ENCODE results near the gene HADHA. TPM values are rescaled to one million over a fixed set of nuclear protein-coding genes. Genes with fewer than 3 reads are reported as not detected.
A peak's percentile ranks its signal among the peaks of the same experiment; 100 is the strongest.

HADHA gene
- total RNA-seq, 5 donors from 2014 or later (not counting 1 experiment from before 2014, with no cell fraction given) = 76.1 to 95.8 (median 91.9) TPM

DNA sequence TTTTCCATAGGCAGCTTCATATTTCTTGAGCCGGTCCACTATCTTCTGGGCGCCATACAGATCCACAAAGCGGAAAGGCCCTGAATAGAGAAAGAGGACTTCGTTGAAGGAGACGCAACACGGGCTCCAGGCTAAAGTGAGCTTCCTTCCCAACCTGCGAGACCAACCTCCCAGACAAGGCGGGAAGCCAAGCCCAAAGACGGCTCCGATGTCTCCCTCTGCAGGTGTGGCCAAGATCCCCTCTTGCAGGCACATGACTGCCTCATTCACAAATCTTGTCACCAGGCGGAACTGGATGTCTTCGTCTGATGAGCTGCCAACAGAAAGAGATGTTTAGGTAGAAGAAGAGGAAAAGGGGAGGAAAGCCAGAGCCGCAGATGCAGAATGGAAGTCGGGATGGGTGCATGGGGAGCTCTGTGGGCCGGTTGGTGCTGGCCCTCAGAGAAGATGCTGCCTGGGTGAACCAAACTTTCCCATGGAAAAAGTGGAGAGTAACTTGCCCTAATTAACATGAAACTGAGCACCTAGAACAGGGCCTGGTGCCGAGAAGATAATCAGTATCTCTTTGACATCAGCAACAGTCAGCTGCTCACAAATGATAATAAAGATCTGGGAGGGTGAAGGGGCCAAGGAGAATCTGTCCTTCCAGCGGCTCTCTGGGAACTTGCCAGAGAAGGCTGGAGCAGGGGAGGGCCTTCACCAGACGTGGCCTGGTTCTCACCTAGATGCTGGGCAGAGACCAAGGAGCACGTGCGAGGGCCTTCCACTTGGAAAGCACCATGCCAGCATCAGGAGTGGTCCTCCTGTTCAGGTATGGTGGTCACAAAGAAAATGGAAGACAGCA is 52.9 kb downstream of the HADHA start:
- Histone ChIP-seq H3K27ac (ENCODE audit: low read length) (no peak overlapping the region), H3K4me1 (ENCODE audit: control insufficient read depth in 1 of 2, extremely low read depth in 1 of 2, insufficient read depth in 2 of 2, low read length in 2 of 2) (no peaks in the 10 kb centered on the region), H3K4me3 (ENCODE audit: control insufficient read depth in 1 of 2, extremely low read depth in 1 of 2, low read length in 1 of 2) (no peak overlapping the region), H3K9me3 (no peaks in the 10 kb centered on the region), H3K27me3 (replicated peaks in 1 of 2; ENCODE audit: control insufficient read depth in 2 of 2, extremely low read depth in 1 of 2, insufficient read depth in 2 of 2, low read length in 1 of 2) (no peaks in the 10 kb centered on the region), H3K36me3 (ENCODE audit: control insufficient read depth in 2 of 2, extremely low read depth in 1 of 2, insufficient read depth in 1 of 2, low read length in 1 of 2) (peaks cover 6 to 55% of the 10 kb centered on the region in 2 donors)
- no peak for DNase-seq
- no peak for ATAC-seq (replicated peaks in 1 of 4)
- no peak overlapping the region for H3K27ac Mint-ChIP-seq
- CTCF ChIA-PET = no interaction called here
- WGBS (ENCODE audit: insufficient coverage) = 93% methylated on average over 13 of the region's 20 CpGs
- peaks cover 3 to 6% (median 4%) of the 10 kb centered on the region in 3 donors for H3K4me1 Mint-ChIP-seq
- H3K27me3 Mint-ChIP-seq = no peaks in the 10 kb centered on the region
- POLR2A ChIA-PET = interaction anchor here in 1 of 2 donors (0.6 kb wide), 1 partner anchor 10 kb away, joined by 4 read pairs; no protein-coding TSS in a partner anchor
- peaks cover 44% of the 10 kb centered on the region for H3K36me3 Mint-ChIP-seq
- no peak overlapping the region for H3K4me3 Mint-ChIP-seq
- no peaks in the 10 kb centered on the region for H3K9me3 Mint-ChIP-seq

DNA sequence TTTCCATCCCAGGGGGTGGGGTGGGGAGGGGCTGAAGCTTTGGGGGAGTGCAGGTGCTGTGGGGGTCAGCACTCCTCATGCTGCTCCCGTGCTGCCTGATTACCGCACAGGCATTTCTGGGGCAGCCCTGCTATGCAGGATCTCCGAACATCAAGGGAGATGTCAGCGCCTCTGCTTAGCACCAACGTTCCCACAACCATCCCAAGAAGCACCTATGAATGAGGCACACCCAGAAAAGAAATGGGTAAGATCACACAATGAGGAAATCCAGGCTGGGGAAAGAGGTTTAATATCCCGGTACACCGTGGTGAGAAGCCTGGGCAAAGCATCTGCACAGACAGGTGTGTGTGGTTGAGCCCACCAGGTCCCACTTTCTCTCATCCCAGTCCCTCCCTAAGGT is 54.1 kb downstream of the HADHA start:
- Mint-ChIP-seq H3K9me3 (no peaks in the 10 kb centered on the region), H3K27ac (no peak overlapping the region), H3K4me3 (no peak overlapping the region), H3K27me3 (no peaks in the 10 kb centered on the region), H3K4me1 (peaks cover 11 to 17% (median 12%) of the 10 kb centered on the region in 3 donors), H3K36me3 (peaks cover 33% of the 10 kb centered on the region)
- ChIA-PET POLR2A (no interaction called here), CTCF (no interaction called here)
- Histone ChIP-seq H3K9me3 (no peaks in the 10 kb centered on the region), H3K27ac (ENCODE audit: low read length) (no peak overlapping the region), H3K4me1 (ENCODE audit: control insufficient read depth in 1 of 2, extremely low read depth in 1 of 2, insufficient read depth in 2 of 2, low read length in 2 of 2) (peaks cover 1 to 11% of the 10 kb centered on the region in 2 experiments), H3K27me3 (replicated peaks in 1 of 2; ENCODE audit: control insufficient read depth in 2 of 2, extremely low read depth in 1 of 2, insufficient read depth in 2 of 2, low read length in 1 of 2) (no peaks in the 10 kb centered on the region), H3K36me3 (ENCODE audit: control insufficient read depth in 2 of 2, extremely low read depth in 1 of 2, insufficient read depth in 1 of 2, low read length in 1 of 2) (peaks cover 6 to 43% of the 10 kb centered on the region in 2 donors), H3K4me3 (ENCODE audit: control insufficient read depth in 1 of 2, extremely low read depth in 1 of 2, low read length in 1 of 2) (no peak overlapping the region)
- 90% methylated on average over 4 of the region's 7 CpGs for WGBS (ENCODE audit: insufficient coverage)
- ATAC-seq (replicated peaks in 1 of 4) = no peak
- no peak for DNase-seq

DNA sequence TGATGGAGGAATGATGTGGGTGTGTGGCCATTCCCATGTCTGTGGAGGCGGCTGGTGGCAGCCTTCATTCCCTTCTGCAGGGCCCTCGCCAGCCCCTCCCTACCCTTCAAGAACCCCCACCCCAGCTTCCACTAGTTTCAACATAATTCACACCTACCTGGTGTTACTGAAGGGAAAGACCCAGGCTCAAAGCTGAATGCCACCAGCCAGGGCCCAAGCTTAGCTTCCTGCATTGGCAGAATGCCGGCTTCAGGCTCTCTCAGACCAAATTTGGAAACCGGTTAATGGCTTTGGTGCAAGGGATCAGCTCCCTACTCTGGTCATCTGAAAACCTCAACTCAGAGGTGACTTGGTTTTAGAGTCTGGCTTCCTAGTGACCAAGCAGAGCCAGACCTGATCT is 54.7 kb downstream of the HADHA start:
- H3K4me1 Mint-ChIP-seq = peaks cover 12 to 19% (median 14%) of the 10 kb centered on the region in 3 donors
- DNase-seq (no peak), ATAC-seq (replicated peaks in 1 of 4) (no peak)
- no peak overlapping the region for H3K27ac ChIP-seq (ENCODE audit: low read length)
- no peak overlapping the region for H3K4me3 Mint-ChIP-seq
- peaks cover 27% of the 10 kb centered on the region for H3K36me3 Mint-ChIP-seq
- H3K27me3 Mint-ChIP-seq = no peaks in the 10 kb centered on the region
- peaks cover 1 to 37% of the 10 kb centered on the region in 2 donors for H3K36me3 ChIP-seq (ENCODE audit: control insufficient read depth in 2 of 2, extremely low read depth in 1 of 2, insufficient read depth in 1 of 2, low read length in 1 of 2)
- no peak overlapping the region for H3K27ac Mint-ChIP-seq
- no peak overlapping the region for H3K4me3 ChIP-seq (ENCODE audit: control insufficient read depth in 1 of 2, extremely low read depth in 1 of 2, low read length in 1 of 2)
- H3K27me3 ChIP-seq (replicated peaks in 1 of 2; ENCODE audit: control insufficient read depth in 2 of 2, extremely low read depth in 1 of 2, insufficient read depth in 2 of 2, low read length in 1 of 2) = no peaks in the 10 kb centered on the region
- H3K9me3 ChIP-seq = no peaks in the 10 kb centered on the region
- CTCF ChIA-PET = interaction anchor here in 1 of 2 donors (0.6 kb wide), 1 partner anchor 666 kb away, joined by 6 read pairs; no protein-coding TSS in a partner anchor
- H3K9me3 Mint-ChIP-seq = no peaks in the 10 kb centered on the region
- peaks cover 4 to 15% of the 10 kb centered on the region in 2 experiments for H3K4me1 ChIP-seq (ENCODE audit: control insufficient read depth in 1 of 2, extremely low read depth in 1 of 2, insufficient read depth in 2 of 2, low read length in 2 of 2)
- 92% methylated on average over 3 of the region's 4 CpGs for WGBS (ENCODE audit: insufficient coverage)
- POLR2A ChIA-PET = interaction anchor here in 1 of 2 donors (0.6 kb wide), 1 partner anchor 239 kb away, joined by 4 read pairs; no protein-coding TSS in a partner anchor

DNA sequence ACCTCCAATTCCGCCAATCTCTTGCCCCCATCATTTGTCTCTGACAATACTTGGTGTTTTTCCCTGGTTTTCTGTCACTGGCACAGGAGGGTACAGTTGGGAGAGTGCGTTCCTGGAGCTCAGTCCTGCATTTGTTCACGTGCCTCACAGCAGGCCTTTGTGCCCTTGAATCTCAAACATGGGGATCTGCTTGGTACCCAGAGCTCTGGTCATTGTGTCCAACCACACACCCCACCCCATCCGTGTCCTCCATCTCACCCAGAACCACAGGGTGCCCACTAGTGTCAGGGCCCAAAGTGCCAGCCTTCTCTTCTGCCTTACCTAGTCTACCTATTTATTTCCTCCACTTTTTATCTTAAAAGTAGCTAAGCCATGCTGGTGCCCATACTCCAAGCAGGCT is 55.3 kb downstream of the HADHA start:
- Histone ChIP-seq H3K36me3 (ENCODE audit: control insufficient read depth in 2 of 2, extremely low read depth in 1 of 2, insufficient read depth in 1 of 2, low read length in 1 of 2) (peaks cover 0 to 30% of the 10 kb centered on the region in 2 donors), H3K27ac (ENCODE audit: low read length) (no peak overlapping the region), H3K9me3 (no peaks in the 10 kb centered on the region), H3K4me1 (ENCODE audit: control insufficient read depth in 1 of 2, extremely low read depth in 1 of 2, insufficient read depth in 2 of 2, low read length in 2 of 2) (peaks cover 4 to 18% of the 10 kb centered on the region in 2 experiments), H3K4me3 (ENCODE audit: control insufficient read depth in 1 of 2, extremely low read depth in 1 of 2, low read length in 1 of 2) (no peak overlapping the region), H3K27me3 (replicated peaks in 1 of 2; ENCODE audit: control insufficient read depth in 2 of 2, extremely low read depth in 1 of 2, insufficient read depth in 2 of 2, low read length in 1 of 2) (no peaks in the 10 kb centered on the region)
- CTCF ChIA-PET = interaction anchor here in 1 of 2 donors (0.6 kb wide), 1 partner anchor 665 kb away, joined by 6 read pairs; no protein-coding TSS in a partner anchor
- Mint-ChIP-seq H3K27ac (peak overlapping the region; percentile 43 to 53), H3K27me3 (no peaks in the 10 kb centered on the region), H3K9me3 (no peaks in the 10 kb centered on the region), H3K36me3 (peaks cover 22% of the 10 kb centered on the region), H3K4me1 (peaks cover 12 to 19% (median 14%) of the 10 kb centered on the region in 3 donors), H3K4me3 (no peak overlapping the region)
- POLR2A ChIA-PET = interaction anchor here in 1 of 2 donors (0.6 kb wide), 1 partner anchor 238 kb away, joined by 4 read pairs; no protein-coding TSS in a partner anchor
- ATAC-seq (replicated peaks in 1 of 4) = no peak
- DNase-seq = no peak
- WGBS (ENCODE audit: insufficient coverage) = 100% methylated on average over 2 of the region's 4 CpGs

DNA sequence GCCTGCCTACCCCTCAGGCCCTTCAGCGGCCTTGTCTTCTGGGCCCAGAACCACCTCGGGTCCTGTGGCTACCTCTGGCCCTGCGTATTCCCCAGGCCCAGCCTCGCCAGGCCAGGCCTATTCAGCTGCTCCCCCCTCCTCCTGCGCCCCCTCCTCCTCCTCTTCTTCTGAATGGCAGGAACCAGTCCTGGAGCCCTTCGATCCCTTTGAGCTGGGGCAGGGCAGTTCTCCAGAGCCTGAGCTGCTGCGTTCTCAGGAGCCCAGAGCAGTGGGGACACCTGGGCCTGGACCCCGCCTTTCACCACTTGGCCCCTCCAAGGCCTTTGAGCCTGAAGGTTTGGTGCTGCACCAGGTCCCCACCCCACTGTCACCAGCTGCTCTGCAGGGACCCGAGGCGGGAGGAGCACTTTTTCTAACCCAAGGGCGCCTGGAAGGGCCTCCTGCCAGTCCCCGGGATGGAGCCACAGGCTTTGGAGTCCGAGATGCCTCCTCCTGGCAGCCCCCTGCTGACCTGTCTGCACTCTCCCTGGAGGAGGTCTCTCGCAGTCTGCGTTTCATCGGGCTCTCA is 56.8 kb downstream of the HADHA start:
- WGBS (ENCODE audit: insufficient coverage) = 93% methylated on average over 14 of the region's 16 CpGs
- Histone ChIP-seq H3K27me3 (replicated peaks in 1 of 2; ENCODE audit: control insufficient read depth in 2 of 2, extremely low read depth in 1 of 2, insufficient read depth in 2 of 2, low read length in 1 of 2) (peaks cover 0 to 2% of the 10 kb centered on the region in 2 experiments), H3K36me3 (ENCODE audit: control insufficient read depth in 2 of 2, extremely low read depth in 1 of 2, insufficient read depth in 1 of 2, low read length in 1 of 2) (peaks cover 0 to 23% of the 10 kb centered on the region in 2 donors), H3K27ac (ENCODE audit: low read length) (no peak overlapping the region), H3K4me1 (ENCODE audit: control insufficient read depth in 1 of 2, extremely low read depth in 1 of 2, insufficient read depth in 2 of 2, low read length in 2 of 2) (peaks cover 4 to 22% of the 10 kb centered on the region in 2 experiments), H3K9me3 (no peaks in the 10 kb centered on the region), H3K4me3 (ENCODE audit: control insufficient read depth in 1 of 2, extremely low read depth in 1 of 2, low read length in 1 of 2) (no peak overlapping the region)
- ChIA-PET CTCF (no interaction called here), POLR2A (no interaction called here)
- Mint-ChIP-seq H3K27me3 (no peaks in the 10 kb centered on the region), H3K27ac (peak overlapping the region in 1 of 2 donors; percentile 49), H3K4me3 (no peak overlapping the region), H3K9me3 (no peaks in the 10 kb centered on the region), H3K36me3 (peaks cover 16% of the 10 kb centered on the region), H3K4me1 (peaks cover 14 to 23% (median 16%) of the 10 kb centered on the region in 3 donors)
- DNase-seq (no peak), ATAC-seq (replicated peaks in 1 of 4) (no peak)

DNA sequence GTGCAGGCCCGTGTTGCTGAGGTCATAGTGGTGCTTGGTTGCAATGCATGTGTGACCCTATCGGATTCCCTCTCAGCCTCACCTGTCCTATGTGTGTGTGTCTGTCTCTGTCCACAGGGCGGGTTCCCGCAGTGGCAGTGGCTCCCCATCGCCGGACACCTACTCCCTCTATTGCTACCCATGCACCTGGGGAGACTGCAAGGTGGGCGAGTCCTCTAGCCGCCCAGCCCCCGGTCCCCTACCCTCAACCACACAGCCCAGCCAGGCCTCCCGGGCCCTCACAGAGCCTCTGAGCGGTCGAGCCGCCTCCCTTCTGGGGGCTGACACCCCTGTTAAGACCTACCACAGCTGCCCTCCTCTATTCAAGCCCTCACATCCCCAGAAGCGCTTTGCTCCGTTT is 57.3 kb downstream of the HADHA start:
- H3K27ac Mint-ChIP-seq = no peak overlapping the region
- ATAC-seq (replicated peaks in 1 of 4) = no peak
- no peak overlapping the region for H3K4me3 ChIP-seq (ENCODE audit: control insufficient read depth in 1 of 2, extremely low read depth in 1 of 2, low read length in 1 of 2)
- no peaks in the 10 kb centered on the region for H3K9me3 ChIP-seq
- no peaks in the 10 kb centered on the region for H3K9me3 Mint-ChIP-seq
- H3K36me3 ChIP-seq (ENCODE audit: control insufficient read depth in 2 of 2, extremely low read depth in 1 of 2, insufficient read depth in 1 of 2, low read length in 1 of 2) = peaks cover 0 to 21% of the 10 kb centered on the region in 2 donors
- peaks cover 4 to 22% of the 10 kb centered on the region in 2 experiments for H3K4me1 ChIP-seq (ENCODE audit: control insufficient read depth in 1 of 2, extremely low read depth in 1 of 2, insufficient read depth in 2 of 2, low read length in 2 of 2)
- H3K36me3 Mint-ChIP-seq = peaks cover 13% of the 10 kb centered on the region
- no peak overlapping the region for H3K27ac ChIP-seq (ENCODE audit: low read length)
- H3K4me1 Mint-ChIP-seq = peaks cover 14 to 23% (median 16%) of the 10 kb centered on the region in 3 donors
- peak overlapping the region in 2 of 3 donors; percentile 31 to 46 for H3K4me3 Mint-ChIP-seq
- DNase-seq = no peak
- H3K27me3 Mint-ChIP-seq = no peaks in the 10 kb centered on the region
- peaks cover 0 to 7% of the 10 kb centered on the region in 2 experiments for H3K27me3 ChIP-seq (replicated peaks in 1 of 2; ENCODE audit: control insufficient read depth in 2 of 2, extremely low read depth in 1 of 2, insufficient read depth in 2 of 2, low read length in 1 of 2)
- WGBS (ENCODE audit: insufficient coverage) = 98% methylated on average over 14 of the region's 15 CpGs
- ChIA-PET POLR2A (no interaction called here), CTCF (no interaction called here)

Measured in T-cell (primary cell).